ENCODE measurements around the gene TNFRSF8. TPM values are rescaled to one million over a fixed set of nuclear protein-coding genes. Genes with fewer than 3 reads are reported as not detected.

Gene TNFRSF8
- polyA plus RNA-seq, 2 of the 4 experiments (the other 2 are of a cell fraction), result 0.05 TPM; not detected in 1

GRCh38 chr1:12130466-12131130, 67.5 kb downstream of the TNFRSF8 start:
- DNase-seq (ENCODE audit: low read depth in 1 of 2, low spot score in 1 of 2) (no peak), FAIRE-seq (no peak), ATAC-seq (no peak)
- CTCF ChIA-PET, result interaction anchor here (0.6 to 1.3 kb wide), 3 partner anchors 20 to 84 kb away, joined by 3 to 5 read pairs (median 3); no protein-coding TSS in a partner anchor
- H3K27ac ChIP-seq, result no peak overlapping the region
- WGBS (ENCODE audit: missing lambda C conversion rate), result 79% methylated on average over 13 of the region's 13 CpGs
- H3K4me1 ChIP-seq, result no peaks in the 10 kb centered on the region
- no peak overlapping the region for H3K4me3 ChIP-seq
- POLR2A ChIA-PET, result no interaction called here
- no peak overlapping the region for H3K4me2 ChIP-seq
- H3K9me3 ChIP-seq, result no peaks in the 10 kb centered on the region
- TF ChIP-seq MAX (IDR thresholded peaks at IDR 0.05), result no peak
- TF ChIP-seq CHD4 (IDR thresholded peaks at IDR 0.05; ENCODE audit: borderline replicate concordance), result no peak
- no peak for TF ChIP-seq POLR2A (IDR thresholded peaks at IDR 0.05; ENCODE audit: low read length)
- TF ChIP-seq REST (IDR thresholded peaks at IDR 0.05), result no peak
- TF ChIP-seq BCL3 (IDR thresholded peaks at IDR 0.05), result no peak
- no peak for TF ChIP-seq CTCF (IDR thresholded peaks at IDR 0.05)
- no peak for TF ChIP-seq EP300 (IDR thresholded peaks at IDR 0.05)
- no peak for TF ChIP-seq PHF8 (IDR thresholded peaks at IDR 0.05; ENCODE audit: borderline replicate concordance, low read depth)
- no peak for TF ChIP-seq ZFP36 (IDR thresholded peaks at IDR 0.05; ENCODE audit: borderline replicate concordance, partially characterized antibody)
- TF ChIP-seq BHLHE40 (IDR thresholded peaks at IDR 0.05; ENCODE audit: low read depth, low read length), result no peak
- no peak for TF ChIP-seq RCOR1 (IDR thresholded peaks at IDR 0.05; ENCODE audit: low read depth, low read length)
- TF ChIP-seq POLR2AphosphoS2 (conservative IDR thresholded peaks at IDR 0.05; ENCODE audit: low read length), result no peak
- TF ChIP-seq CHD2 (IDR thresholded peaks at IDR 0.05; ENCODE audit: low read length, partially characterized antibody), result no peak
- TF ChIP-seq GATA3 (IDR thresholded peaks at IDR 0.05; ENCODE audit: borderline replicate concordance), result no peak
- no peak for TF ChIP-seq CBX2 (IDR thresholded peaks at IDR 0.05; ENCODE audit: borderline replicate concordance, low read depth)

GRCh38 chr1:12132078-12132477, 69.0 kb downstream of the TNFRSF8 start:
- no peak for FAIRE-seq
- no peaks in the 10 kb centered on the region for H3K4me1 ChIP-seq
- no peak for ATAC-seq
- H3K4me3 ChIP-seq, result no peak overlapping the region
- no peak overlapping the region for H3K27ac ChIP-seq
- ChIA-PET POLR2A (no interaction called here), CTCF (no interaction called here)
- TF ChIP-seq PBX3 (IDR thresholded peaks at IDR 0.05), result no peak
- TF ChIP-seq HDAC2 (IDR thresholded peaks at IDR 0.05), result no peak
- no peak for TF ChIP-seq TFCP2L1 (CRISPR knock-in tag; IDR thresholded peaks at IDR 0.05)
- TF ChIP-seq MYC (IDR thresholded peaks at IDR 0.05; ENCODE audit: borderline replicate concordance, low read length), result no peak
- TF ChIP-seq HEYL (CRISPR knock-in tag; IDR thresholded peaks at IDR 0.05), result no peak
- TF ChIP-seq POLR2AphosphoS2 (conservative IDR thresholded peaks at IDR 0.05; ENCODE audit: low read length), result no peak
- no peak for TF ChIP-seq HOXB5 (CRISPR knock-in tag; IDR thresholded peaks at IDR 0.05)
- no peak for TF ChIP-seq MAZ (IDR thresholded peaks at IDR 0.05; ENCODE audit: borderline replicate concordance, low read depth, low read length)
- TF ChIP-seq SMC3 (IDR thresholded peaks at IDR 0.05), result no peak
- no peak for TF ChIP-seq ATOH8 (CRISPR knock-in tag; IDR thresholded peaks at IDR 0.05; ENCODE audit: low read depth)
- TF ChIP-seq JUN (IDR thresholded peaks at IDR 0.05), result no peak
- TF ChIP-seq HOXA7 (CRISPR knock-in tag; IDR thresholded peaks at IDR 0.05), result no peak
- TF ChIP-seq PHF8 (IDR thresholded peaks at IDR 0.05; ENCODE audit: borderline replicate concordance, low read depth), result no peak
- TF ChIP-seq HES2 (IDR thresholded peaks at IDR 0.05), result no peak
- no peak for DNase-seq (ENCODE audit: low read depth in 1 of 2, low spot score in 1 of 2)
- no peaks in the 10 kb centered on the region for H3K9me3 ChIP-seq
- 63% methylated on average over 8 of the region's 8 CpGs for WGBS (ENCODE audit: missing lambda C conversion rate)
- no peak overlapping the region for H3K4me2 ChIP-seq

Data from A549 (cell line).